Stimulated activated naive CD4-positive, alpha-beta T cell (primary cell): ENCODE data around the gene KNTC1.
A peak's percentile ranks its signal among the peaks of the same experiment; 100 is the strongest.
"Not testable (repeated sequence)": the region's sequence is repeated elsewhere in the genome, so short reads cannot be mapped to it uniquely, and the experiment has no call there.

Experiments
- DNase-seq, 6 experiments: peaks; one replicate each; lab custom pipeline; 2025; lab: John Stamatoyannopoulos, UW

Gene KNTC1

DNA sequence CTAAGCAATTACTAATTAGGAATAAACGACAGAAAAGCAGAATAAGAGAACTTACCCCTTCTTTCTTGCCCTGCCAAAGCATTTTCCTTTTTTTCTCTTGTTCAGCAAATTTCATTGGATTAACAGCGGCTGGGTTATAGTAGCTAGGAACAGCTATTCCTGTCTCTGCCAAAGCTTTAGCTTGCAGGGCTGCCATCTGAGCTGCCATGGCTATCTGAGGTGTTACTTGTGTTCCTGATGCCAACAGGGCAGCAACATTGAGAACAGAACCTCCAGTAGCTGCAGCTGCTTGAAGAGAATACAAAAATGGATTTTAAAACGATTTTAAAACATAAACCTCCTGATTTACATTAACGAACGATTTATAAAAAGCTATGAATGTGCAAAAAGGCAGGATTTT is 18.9 kb upstream of the KNTC1 start:
- DNase-seq, result no peak

DNA sequence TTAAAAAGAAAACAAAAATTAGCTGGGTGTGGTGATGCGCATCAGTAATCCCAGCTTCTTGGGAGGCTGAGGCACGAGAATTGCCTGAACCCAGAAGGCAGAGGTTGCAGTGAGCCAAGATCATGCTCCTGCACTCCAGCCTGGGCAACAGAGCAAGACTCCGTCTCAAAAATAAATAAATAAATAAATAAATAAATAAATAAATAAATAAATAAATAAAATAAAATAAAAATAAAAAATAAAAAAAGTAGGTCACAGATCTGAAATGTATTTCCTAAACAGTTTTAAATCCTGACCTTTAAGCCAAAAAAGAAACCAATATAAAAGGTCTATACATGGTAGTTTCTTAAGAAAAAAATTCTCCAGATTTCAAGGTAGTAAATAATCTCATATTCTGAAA is 14.0 kb upstream of the KNTC1 start:
- not testable (repeated sequence) for DNase-seq

DNA sequence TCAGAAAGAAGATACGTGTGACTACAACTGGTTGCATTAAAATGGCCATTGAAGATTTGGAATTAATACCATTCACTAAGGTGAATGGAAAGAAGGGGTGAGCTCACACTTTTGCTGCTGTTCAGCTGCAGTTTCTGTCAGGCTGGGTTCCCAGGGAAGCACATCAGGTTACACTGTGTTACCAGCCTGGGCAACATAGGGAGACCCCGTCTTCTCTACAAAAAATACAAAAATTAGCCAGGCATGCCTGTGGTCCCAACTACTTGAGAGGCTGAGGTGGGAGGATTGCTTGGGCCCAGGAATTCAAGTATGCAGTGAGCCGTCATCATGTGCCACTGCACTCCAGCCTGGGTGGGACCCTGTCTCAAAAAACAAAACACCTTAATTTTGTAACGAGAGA is 13.4 kb upstream of the KNTC1 start:
- no peak for DNase-seq

DNA sequence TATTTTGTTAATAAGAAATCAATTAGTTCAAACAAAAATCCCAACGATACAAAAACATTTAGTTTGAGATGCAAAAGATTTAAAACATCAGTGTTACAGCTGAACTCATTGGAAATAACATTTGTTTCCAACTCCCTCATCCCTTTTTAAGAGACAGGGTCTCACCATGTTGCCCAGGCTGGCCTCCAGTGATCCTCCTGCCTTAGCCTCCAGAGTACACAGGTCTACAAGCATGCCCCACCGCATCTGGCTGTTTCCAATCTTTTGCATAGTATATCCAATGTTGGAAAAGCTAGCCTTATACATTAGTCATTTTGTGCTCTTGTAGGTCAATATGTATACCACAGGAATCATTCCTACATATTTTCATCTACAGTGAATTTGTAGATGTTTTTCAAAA is 11.8 kb upstream of the KNTC1 start:
- DNase-seq, result no peak

DNA sequence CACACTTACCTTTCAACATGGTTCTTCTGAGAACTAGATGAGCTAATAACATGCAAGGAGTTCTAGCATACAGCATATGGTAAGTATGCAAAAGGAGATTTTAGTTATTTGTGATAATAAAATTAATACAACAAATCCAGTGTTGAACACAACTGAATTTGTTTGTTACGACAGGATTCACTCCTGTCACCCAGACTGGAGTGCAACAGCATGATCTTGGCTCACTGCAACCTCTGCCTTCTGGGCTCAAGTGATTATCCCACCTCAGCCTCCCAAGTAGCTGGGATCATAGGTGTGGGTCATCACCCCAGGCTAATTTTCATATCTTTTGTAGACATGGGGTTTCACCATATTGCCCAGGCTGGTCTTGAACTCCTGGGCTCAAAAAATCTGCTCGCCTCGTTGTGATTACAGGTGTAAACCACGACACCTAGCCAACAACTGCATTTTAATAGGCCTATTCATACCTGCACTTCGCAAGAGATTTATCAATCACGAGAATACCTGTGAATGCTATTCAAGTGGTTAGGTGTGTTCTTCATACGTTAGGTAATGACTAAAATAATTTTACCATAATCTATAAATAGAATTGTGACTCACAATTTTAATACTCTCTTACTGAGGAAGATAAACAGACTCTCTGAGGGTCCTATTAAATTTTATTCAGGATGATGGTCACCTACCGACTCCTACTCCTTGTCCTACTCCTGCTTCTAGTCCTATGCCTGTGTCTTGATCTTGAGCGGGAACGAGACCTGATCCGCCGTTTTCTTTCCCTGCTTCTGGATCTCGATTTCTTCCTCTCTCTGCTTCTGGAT is 10.3 kb upstream of the KNTC1 start:
- DNase-seq, result no peak

DNA sequence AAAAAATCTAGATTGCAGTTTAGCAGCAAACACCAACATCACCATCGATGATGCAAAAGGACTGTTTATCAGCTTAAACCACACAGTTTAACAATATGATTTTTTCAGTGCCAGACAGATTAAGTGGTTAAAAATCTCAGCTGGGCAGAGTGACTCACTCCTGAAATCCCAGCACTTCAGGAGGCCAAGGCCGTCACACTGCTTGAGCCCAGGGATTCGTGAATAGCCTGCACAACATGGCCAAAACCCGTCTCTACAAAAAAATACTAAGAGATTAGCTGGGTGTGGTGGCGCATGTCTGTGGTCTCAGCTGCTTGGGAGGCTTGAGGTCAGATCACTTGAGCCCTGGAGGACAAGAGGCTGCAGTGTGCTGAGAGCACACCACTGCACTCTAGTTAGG is 9.2 kb upstream of the KNTC1 start:
- no peak for DNase-seq

DNA sequence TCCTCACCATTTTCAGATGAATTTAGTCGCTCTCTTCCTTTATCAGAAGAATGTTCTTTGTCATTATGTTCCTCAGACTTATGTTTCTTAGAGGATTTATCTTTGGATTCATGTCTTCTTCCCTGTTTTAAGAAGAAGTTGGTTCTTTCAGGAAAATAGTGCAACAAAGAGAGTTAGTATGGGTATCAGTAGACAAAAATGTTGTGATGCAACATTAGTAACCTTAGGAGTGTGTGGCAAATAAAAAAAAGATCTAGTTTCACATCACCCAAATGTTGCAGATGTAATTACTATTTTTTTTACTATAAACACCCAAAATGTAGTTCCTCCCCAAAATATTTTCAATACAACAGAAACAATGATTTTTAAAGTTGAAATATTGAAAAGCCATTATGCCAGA is 8.1 kb upstream of the KNTC1 start:
- DNase-seq, result no peak

DNA sequence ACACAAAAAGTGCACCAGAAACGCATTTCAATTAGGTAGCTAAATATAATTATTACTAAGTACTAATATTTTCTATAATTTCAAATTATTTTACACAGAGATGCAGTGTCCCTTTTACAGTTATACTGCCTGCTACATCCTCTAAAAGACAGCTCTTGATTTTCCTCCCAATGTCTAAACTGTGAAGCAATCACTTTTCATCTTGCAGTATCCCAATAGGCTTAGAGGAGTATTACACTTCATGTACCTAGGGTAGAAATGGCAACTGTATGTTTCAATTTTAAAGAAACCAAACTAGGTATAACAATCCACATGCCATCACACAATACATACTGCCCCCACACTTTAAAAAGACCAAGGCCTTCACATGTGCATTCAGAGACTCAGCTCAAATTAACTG is 7.6 kb upstream of the KNTC1 start:
- no peak for DNase-seq

DNA sequence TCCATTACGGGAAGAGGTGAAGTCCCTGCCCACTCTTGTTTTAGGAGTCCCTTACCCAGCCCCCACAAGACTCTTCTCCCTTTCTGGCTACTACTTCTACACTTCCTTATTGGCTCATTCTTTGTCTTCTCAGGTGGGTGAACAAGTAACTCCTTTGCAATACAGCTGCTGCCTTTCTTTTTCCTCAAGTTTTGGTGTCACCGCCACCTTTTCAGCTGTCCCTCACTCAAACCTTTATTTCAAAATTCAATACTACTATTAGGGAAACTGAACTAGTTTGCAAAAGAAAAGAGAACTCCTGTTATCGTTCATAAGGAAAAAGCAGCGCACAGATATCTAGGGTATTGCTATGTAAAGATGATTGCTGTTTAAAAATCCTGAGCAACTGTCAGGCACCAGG is 6.4 kb upstream of the KNTC1 start:
- no peak for DNase-seq

DNA sequence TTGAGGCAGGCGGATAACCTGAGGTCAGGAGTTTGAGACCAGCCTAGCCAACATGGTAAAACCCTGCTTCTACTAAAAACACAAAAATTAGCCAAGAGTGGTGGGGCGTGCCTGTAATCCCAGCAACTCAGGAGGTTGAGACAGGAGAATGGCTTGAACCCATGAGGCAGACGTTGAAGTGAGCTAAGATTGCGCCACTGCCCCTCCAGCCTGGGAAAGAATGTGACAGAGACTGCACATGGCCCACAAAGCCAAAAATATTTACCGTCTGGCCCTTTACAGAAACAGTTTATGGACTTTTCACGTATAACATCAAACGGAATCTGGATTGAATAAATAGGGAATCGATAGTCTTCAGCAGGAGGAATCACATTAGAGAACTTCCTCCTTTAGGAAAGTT is 3.8 kb upstream of the KNTC1 start:
- no peak for DNase-seq

DNA sequence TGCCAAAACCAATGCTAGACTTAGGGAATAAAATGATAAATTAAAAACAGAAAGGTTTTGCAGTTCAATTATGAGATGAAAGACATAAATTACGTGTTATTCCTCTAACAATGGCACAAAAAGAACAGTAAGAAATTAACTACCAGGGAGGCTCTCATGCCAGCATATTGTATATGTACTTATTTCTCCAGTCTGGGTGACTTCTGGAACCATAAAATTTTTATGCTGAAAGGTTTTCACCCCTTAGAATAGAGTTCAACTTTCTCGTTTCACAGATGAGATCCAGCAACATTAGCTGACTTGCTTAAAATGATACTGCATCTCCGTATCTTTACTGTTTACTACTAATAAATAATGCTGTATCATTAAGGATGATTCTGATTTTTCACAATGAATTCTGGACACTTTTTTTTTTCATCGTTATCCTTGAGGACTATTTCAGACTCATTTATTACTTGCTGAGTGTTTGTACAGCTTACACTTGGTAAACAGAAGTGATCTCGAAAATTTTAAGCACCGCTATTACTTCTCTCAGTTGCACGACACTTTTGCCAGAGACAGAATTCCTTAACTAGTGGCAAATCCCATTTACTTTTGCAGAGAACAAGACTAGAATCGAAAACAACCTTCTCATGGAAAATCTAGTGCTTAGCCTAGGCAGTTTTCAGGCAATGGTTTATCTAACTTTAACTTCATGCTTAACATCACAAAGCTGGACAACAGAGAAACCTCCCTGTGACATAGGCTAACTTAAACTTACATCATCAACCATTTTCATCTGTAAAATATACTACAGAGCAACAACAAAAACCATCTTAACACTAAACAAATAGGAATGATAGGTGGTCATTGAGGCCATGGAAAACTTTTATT is 3.0 kb upstream of the KNTC1 start:
- no peak for DNase-seq

DNA sequence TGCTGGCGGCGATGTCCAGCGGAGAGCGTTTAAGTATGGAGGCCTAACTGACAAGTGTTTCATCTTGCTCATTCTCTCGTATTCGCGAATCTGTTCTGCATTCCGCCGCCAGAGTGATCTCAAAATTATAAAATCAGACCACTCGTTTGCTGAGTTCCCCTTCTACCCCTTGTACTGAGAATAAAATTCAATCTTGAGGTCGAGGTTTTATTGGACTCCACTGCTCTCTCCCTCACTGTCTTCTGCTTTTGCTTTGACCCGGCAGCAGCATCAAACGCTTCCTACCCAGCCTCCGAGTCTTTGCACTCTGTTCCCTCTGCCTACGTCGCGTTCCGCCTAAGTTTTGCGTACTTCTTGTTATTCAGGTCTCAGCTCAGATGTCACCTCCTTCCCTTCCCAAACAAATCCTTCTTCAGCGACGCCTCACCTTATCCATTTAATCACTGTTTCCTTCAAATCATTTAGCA is 462 bp downstream of the KNTC1 start:
- peak in 3 of 6 experiments; percentile 14 to 43 (median 36) for DNase-seq

DNA sequence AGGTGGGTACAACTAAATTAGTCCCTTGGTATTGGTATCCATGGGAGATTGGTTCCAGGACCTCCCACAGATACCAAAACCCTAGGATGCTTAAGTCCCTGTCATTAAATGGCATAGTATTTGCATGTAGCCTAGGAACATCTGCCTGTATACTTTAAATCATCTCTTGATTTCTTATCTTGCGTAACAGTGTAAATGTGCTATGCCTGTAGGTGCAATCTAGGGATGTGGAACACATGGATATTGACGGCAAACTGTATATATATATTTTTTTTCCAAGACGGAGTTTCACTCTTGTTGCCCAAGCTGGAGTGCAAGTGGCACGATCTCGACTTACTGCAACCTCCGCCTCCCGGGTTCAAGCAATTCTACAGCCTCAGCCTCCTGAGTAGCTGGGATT is 1.5 kb downstream of the KNTC1 start:
- no peak for DNase-seq

DNA sequence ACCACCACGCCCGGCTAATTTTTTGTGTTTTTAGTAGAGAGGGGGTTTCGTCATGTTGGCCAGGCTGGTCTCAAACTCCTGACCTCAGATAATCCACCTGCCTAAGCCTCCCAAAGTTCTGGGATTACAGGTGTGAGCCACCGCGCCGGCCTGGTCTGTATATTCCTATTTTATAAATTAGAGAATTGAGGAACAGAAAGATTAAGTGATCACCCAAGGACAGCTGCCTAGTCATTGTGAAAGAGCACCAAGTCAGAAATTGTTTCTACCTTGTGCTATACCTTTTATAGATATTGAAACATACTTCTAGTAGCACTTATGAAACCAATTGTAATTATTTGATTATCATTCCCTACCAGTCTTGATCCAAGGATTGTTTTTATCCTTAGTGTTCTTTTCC is 1.9 kb downstream of the KNTC1 start:
- DNase-seq, result no peak

DNA sequence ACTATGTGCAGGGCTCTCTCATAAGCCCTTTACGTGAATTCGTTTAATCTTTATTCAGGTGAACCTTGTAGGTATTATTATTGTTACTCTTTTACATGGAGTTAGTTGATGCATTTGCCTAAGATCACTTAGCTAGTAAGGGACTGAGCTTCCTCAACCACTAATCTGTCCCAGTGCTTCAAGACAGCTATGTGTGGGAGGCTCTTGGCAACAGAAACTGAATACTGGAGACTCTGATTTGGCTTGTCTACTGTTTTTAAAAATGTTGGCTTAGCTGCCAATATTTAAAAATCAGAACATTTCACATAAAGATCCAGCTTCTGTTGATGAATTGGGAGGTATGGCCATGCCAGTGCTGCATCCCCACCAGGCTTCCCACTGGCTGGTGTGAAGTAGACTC is 6.8 kb downstream of the KNTC1 start:
- no peak for DNase-seq

DNA sequence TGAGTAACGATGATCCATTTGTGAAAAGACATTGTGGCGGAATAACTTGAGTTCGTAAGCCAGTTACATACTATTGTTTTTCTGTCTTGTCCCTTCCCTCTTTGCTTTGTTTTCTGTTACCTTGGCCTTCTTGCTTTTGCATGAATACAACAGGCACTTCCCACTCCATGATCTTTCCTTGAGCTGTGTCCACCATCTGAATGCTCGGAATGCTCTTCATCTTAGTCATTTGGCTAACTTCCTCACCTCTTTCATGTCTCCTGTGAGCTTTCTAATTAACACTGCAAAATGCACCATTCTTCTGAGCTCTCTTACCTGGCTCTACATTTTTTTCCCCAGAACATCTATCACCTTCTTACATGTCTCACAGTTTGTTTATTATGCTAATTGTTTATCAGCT is 10.0 kb downstream of the KNTC1 start:
- no peak for DNase-seq

DNA sequence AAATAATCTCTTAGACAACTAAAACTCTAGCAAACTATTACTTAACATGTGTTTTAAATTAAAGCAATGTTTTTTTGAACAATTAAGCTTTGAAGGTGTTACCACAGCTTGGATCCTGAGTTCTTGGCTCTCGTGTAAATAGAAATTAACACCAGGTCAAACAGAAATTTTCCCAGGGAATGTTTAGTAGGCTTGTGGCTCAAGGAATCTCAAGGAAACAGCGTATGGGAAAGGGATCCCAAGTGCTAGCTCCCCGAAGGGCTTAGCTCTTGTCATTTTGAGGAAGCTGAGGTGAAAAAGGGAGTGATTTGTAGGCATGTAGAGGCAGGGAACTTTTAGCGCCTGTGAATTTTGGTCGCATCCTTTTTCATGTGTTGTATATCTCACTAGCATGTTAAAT is 11.4 kb downstream of the KNTC1 start:
- no peak for DNase-seq

DNA sequence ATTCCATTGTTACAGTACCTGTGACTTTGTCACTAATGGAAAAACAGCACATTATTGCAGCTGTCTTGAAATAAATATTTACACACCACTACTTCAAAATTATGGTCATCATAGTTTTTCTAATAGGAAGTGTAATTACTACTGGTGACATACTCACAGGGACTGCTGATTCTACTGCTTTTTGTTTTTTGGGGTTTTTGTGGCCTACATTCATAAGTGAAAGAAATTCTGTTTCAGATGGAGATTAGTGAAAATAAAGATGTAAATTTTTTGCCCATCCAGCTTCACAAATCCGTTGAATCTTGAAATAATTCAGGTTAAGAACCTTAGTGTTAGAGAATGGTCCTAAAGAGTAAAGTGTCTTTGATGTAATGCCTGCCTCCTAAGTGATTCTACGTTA is 17.5 kb downstream of the KNTC1 start:
- DNase-seq, result no peak

DNA sequence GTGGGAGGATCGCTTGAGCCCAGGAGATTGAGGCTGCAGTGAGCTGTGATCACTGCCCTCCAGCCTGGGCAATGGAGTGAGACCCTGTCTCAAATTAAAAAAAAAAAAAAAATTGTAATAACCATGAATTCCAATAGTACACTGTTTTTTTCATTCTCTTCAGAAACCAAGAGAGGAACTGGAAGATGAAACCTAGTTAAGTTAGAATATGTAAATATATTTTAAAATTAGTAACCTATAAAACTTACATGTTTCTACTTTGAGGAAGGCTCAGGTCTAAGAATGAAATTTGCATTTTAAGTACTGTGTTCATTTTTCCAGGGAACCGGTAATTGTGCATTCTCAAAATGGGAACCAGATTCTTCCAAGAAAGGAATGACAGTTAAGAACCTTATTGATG is 18.8 kb downstream of the KNTC1 start:
- no peak for DNase-seq

DNA sequence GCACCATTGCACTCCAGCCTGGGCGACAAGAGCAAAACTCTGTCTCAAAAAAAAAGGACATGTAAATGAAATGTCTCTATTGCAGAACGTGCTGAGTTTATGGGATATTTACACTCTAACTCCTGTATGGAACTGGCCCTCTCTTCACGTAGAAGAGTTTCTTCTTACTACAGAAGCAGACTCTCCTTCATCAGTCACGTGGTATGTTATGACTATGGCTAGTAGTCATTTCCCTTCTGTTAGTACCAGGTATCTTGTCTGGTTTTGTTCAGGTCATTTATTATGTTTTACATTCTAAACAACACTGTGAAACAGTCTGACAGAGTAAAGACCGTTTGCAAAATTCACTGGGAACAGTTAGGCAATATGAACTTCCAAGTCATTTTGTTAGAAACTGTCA is 20.3 kb downstream of the KNTC1 start:
- no peak for DNase-seq

DNA sequence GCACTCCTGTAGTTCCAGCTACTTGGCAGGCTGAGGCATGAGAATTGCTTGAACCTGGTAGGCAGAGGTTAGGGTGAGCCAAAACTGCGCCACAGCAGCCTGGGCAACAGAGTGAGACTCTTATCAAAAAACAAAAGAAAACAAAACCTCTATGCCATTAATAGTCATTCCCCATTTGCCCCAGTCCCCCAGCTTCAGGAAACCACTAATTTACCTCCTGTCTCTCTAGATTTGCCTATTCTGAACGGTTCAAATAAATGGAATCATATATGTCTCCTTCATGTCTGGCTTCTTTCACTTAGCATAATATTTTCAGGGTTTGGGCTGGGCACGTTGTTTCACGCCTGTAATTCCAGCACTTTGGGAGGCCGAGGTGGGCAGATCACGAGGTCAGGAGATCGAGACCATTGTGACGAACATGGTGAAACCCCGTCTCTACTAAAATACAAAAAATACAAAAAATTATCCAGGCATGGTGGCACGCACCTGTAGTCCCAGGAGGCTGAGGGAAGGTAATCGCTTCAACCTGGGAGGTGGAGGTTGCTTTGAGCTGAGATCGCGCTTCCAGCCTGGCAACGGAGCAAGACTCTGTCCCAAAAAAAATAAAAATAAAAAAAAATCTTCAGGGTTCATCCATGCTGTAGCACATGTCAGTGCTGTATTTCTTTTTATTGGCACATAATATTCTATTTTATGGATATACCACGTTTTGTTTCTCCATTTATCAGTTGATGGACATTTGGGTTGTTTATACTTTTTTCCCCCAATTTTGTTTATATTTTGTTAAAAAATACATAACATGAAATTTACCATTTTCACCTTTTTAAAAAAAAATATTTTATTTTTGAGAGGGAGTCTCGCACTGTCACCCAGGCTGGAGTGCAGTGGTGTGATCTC is 31.9 kb downstream of the KNTC1 start:
- no peak for DNase-seq

DNA sequence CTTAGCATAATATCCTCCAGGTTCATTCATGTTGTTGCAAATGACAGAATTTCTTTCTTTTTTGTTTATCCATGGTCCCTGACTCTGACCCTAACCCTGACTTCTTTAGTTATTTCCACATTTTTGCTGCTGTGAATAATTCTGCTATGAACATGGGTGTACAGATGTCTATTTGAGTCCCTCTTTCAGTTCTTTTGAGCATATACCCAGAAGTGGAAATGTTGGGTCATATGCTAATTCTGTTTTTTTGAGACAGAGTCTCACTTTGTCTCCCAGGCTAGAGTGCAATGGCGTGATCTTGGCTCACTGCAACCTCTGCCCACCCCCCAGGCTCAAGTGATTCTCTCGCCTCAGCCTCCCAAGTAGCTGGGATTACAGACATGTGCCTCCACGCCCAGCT is 33.1 kb downstream of the KNTC1 start:
- no peak for DNase-seq
